Prostate gland (tissue), 2 donors: ENCODE results near the gene TRIM26. TPM values are rescaled to one million over a fixed set of nuclear protein-coding genes. Genes with fewer than 3 reads are reported as not detected.

Experiments used
- DNase-seq: peaks from one replicate; pipeline ENCODE4 v3.0.0-alpha.2; 2019; ENCODE audit warnings: low spot score
- H3K27ac ChIP-seq, 2 donors: fragments of 200-600 bp; sonication (generic); 2 replicates each; pipeline ENCODE4 v1.5.1; 2017 to 2019
- H3K27me3 ChIP-seq: fragments of 200-600 bp; sonication (generic); replicated peaks from 2 replicates; pipeline ENCODE4 v1.5.1; 2019; ENCODE audit not compliant: insufficient read depth
- H3K36me3 ChIP-seq, 2 donors: fragments of 200-600 bp; sonication (generic); 1 replicate in 1 of 2; 2 replicates in 1 of 2; pipeline versions ENCODE4 v1.5.1 to v1.8.1; 2017 to 2019
- H3K4me1 ChIP-seq: fragments of 200-600 bp; sonication (generic); replicated peaks from 2 replicates; pipeline ENCODE4 v1.5.1; 2019
- H3K4me3 ChIP-seq, 2 donors: fragments of 200-600 bp; sonication (generic); 2 replicates each; pipeline ENCODE4 v1.5.1; 2017 to 2019
- H3K9me3 ChIP-seq: fragments of 200-600 bp; sonication (generic); 2 replicates; pipeline ENCODE4 v1.5.1; 2017
- POLR2A ChIP-seq: fragments of 450-650 bp; IDR thresholded peaks from one replicate; pipeline ENCODE4 v1.6.1; 2016; ENCODE audit warnings: antibody characterized with exemption, mild to moderate bottlenecking
- POLR2AphosphoS5 ChIP-seq: sonication (generic); formaldehyde crosslinking; IDR thresholded peaks from one replicate; pipeline ENCODE4 v1.6.1; 2017; ENCODE audit warnings: antibody characterized with exemption
- WGBS: methylation state at CpG from one replicate; pipeline ENCODE4 v1.1.5; 2018; 5-methylcytosine and 5-hydroxymethylcytosine counted together
- intact Hi-C: fragments of 100-400 bp; cut with DNase I; formaldehyde crosslinking; loops from one replicate; pipeline ENCODE4 v1.14.2; 2022
- total RNA-seq, 2 donors: library from RNA; depleted of rRNA; stranded (reverse); fragments of >200 nt; gene quantifications; one replicate each; pipeline ENCODE4 v1.1.0, GENCODE V29; 2016
- TF ChIP-seq, protein P1 (sequence below), 4 experiments: fragments of 200-600 bp in 2 of 4; fragments of 450-650 bp in 2 of 4; sonication (generic) in 2 of 4; IDR thresholded peaks; 1 replicate in 3 of 4; 2 replicates in 1 of 4; pipeline ENCODE4 v1.5.1; 2016 to 2019; ENCODE audit warnings: antibody characterized with exemption in 4 of 4, mild to moderate bottlenecking in 2 of 4, moderate library complexity in 2 of 4

Gene TRIM26
- total RNA-seq, 2 donors from 2014 or later, result 74.8 to 100 TPM

DNA sequence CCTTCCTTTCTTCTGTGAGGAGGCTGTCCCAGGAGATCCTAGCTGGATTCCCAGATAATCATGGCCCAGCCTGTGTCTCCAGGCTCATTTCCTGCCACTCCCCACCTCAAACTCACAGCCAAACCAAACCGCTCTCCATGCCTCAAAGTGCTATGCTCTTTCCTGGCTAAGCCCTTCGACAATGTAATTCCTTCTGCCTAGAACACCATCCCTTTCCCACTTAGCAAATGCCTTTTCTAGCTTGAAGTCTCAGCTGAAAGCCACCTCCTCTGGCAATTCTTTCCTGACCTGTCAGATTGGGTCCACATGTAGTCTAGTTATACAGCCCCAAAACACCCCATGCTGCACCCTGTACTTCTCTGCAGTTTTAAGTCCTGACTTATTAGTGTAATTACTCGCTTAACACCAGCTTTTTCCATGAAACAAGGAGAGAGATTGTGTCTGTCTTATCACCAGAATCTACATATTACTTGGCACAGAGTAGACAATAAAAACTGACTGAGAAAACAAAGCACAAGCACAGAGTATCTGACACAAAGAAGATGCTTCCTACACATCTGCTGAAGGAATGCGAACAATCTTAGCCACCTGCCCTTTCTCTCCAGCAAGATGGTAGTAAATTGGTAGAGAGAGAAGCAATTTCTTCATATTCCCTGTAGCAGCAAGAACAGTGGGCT is 5.4 kb downstream of the TRIM26 start:
- H3K36me3 ChIP-seq, result no peaks in the 10 kb centered on the region
- intact Hi-C loops, result no loop called here
- peak overlapping the region; percentile 62 to 65 for H3K27ac ChIP-seq
- H3K9me3 ChIP-seq, result no peaks in the 10 kb centered on the region
- H3K4me1 ChIP-seq, result peaks cover 43% of the 10 kb centered on the region
- DNase-seq, result no peak
- no peak overlapping the region for H3K4me3 ChIP-seq
- peak; percentile 58 for TF ChIP-seq POLR2AphosphoS5
- TF ChIP-seq, protein P1, sequence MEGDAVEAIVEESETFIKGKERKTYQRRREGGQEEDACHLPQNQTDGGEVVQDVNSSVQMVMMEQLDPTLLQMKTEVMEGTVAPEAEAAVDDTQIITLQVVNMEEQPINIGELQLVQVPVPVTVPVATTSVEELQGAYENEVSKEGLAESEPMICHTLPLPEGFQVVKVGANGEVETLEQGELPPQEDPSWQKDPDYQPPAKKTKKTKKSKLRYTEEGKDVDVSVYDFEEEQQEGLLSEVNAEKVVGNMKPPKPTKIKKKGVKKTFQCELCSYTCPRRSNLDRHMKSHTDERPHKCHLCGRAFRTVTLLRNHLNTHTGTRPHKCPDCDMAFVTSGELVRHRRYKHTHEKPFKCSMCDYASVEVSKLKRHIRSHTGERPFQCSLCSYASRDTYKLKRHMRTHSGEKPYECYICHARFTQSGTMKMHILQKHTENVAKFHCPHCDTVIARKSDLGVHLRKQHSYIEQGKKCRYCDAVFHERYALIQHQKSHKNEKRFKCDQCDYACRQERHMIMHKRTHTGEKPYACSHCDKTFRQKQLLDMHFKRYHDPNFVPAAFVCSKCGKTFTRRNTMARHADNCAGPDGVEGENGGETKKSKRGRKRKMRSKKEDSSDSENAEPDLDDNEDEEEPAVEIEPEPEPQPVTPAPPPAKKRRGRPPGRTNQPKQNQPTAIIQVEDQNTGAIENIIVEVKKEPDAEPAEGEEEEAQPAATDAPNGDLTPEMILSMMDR (IDR thresholded peaks at IDR 0.05), result no peak
- H3K27me3 ChIP-seq, result no peaks in the 10 kb centered on the region
- 29% methylated on average over 4 of the region's 4 CpGs for WGBS

DNA sequence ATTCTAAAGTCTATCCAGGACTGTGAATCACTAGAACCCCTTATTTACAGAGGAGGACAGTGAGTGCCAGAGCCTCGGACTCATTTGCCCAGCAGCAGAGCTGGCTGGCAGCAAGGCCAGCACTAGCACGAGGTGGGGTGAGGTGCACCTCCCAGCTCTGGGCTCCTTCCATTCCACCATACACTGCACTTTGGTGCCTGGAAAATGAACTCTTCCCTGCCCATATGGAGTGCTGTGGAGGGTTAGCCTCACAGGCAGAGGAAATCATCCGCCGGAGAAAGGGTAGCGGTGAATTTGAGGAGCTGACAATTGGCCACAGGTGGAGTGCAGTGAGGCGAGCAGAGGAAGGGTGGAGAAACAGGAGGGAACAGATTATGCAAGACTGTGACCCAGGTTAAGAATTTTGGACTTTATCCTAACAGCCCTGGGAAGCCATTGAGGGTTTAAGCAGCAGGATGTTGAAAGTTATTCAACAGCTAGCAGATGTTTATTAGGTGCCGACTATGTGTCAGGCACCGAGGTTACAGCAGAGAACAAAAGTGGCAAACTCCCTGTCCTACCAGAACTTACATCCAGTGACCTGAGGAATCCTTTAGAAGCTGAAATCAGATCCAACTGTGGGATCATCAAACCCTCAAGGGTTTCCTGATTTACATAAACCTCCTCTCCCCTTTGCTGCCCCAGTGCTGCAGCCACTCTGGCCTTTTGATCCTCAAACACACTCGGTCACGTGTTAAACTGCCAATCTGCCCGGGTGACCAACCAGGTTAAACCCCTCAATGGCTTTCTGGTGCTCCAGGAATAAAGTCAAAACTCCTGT is 6.2 kb downstream of the TRIM26 start:
- peak; percentile 47 for DNase-seq
- H3K9me3 ChIP-seq, result no peaks in the 10 kb centered on the region
- no peaks in the 10 kb centered on the region for H3K27me3 ChIP-seq
- TF ChIP-seq, protein P1 (IDR thresholded peaks at IDR 0.05), result peak in 1 of 4 experiments; percentile 7
- TF ChIP-seq POLR2A (no peak), POLR2AphosphoS5 (peak; percentile 78)
- peaks cover 42% of the 10 kb centered on the region for H3K4me1 ChIP-seq
- H3K27ac ChIP-seq, result peak overlapping the region; percentile 62 to 65
- intact Hi-C loops, result no loop called here
- H3K4me3 ChIP-seq, result no peak overlapping the region
- WGBS, result 26% methylated on average over 11 of the region's 11 CpGs
- no peaks in the 10 kb centered on the region for H3K36me3 ChIP-seq

DNA sequence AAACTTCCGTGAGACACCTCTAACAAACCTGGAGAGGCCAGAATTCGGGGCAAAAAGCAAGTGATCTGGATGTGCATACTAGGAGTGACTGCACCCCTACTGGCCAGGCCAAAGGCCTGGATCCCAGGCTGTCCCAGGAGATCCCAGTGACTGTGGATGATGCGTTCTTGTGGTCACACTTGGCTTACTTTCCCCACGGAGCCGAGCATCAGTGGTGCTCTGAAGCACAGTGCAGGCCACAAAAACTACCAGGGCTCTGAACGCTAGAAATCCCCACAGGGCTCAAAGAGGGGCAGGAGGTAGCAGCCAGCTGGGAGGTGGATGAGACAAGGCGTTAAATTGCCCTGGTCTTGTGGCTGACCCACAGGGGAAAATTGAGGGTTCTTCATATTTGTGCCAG is 7.1 kb downstream of the TRIM26 start:
- H3K27me3 ChIP-seq, result no peaks in the 10 kb centered on the region
- intact Hi-C loops, result no loop called here
- H3K27ac ChIP-seq, result peak overlapping the region in 1 of 2 donors; percentile 65
- no peaks in the 10 kb centered on the region for H3K36me3 ChIP-seq
- WGBS, result 81% methylated on average over 7 of the region's 7 CpGs
- peaks cover 33% of the 10 kb centered on the region for H3K4me1 ChIP-seq
- no peak for DNase-seq
- H3K9me3 ChIP-seq, result no peaks in the 10 kb centered on the region
- TF ChIP-seq POLR2A, result no peak
- no peak for TF ChIP-seq POLR2AphosphoS5
- TF ChIP-seq, protein P1 (IDR thresholded peaks at IDR 0.05), result no peak
- H3K4me3 ChIP-seq, result no peak overlapping the region

DNA sequence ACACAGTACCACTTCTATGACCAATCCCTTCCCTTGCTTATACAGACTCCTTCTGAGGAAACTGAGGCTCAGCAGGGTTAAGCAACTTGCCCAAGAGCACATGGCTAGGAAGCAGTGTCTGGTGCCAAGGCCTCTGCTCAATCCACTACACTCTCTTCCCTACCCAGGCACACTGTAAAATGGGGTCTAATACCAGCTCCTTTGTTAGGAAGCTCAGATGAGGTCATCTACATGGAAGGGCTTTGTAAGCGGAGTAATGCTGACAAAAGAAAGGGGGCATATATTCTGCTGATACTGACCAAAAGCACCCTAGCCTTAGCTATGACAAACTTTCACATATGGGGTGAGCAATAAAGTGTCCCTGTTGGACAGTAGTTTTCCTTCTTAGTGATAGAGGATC is 9.1 kb downstream of the TRIM26 start:
- H3K27me3 ChIP-seq, result no peaks in the 10 kb centered on the region
- TF ChIP-seq POLR2A (no peak), POLR2AphosphoS5 (no peak)
- TF ChIP-seq, protein P1 (IDR thresholded peaks at IDR 0.05), result no peak
- no peaks in the 10 kb centered on the region for H3K9me3 ChIP-seq
- H3K36me3 ChIP-seq, result no peaks in the 10 kb centered on the region
- H3K4me3 ChIP-seq, result no peak overlapping the region
- no peak overlapping the region for H3K27ac ChIP-seq
- intact Hi-C loops, result no loop called here
- no peak for DNase-seq
- 86% methylated on average over 1 of the region's 1 CpG for WGBS
- H3K4me1 ChIP-seq, result peaks cover 26% of the 10 kb centered on the region
